ENCODE data around the gene PREX1.

The PREX1 gene

DNA sequence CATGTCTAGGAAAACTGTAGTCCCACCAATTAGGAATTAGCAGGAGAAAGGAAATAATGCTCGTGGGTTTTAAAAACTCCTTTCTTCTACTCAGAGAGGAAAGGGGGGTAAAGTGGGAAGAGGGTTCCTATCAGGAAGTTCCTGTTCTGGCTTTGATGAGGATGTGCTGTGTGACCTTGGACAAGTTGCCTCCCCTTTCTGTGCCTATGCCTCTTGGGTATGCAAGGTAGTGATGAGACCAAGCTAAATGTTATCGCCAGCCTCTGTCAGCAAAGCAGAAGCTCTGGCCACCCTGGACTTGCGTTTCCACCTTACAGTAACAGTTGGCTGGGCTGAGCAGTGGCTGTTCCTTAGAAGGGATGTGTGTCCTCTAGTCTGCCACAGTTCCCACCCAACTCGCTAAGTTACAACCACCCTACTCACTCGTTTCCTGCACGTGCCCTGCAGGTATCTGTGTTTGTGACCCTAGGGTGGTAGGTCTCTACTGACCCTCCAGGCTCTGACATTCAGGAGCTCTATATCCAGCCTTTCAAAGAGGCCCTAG is 110.0 kb downstream of the PREX1 start:
- TF ChIP-seq, protein P1, sequence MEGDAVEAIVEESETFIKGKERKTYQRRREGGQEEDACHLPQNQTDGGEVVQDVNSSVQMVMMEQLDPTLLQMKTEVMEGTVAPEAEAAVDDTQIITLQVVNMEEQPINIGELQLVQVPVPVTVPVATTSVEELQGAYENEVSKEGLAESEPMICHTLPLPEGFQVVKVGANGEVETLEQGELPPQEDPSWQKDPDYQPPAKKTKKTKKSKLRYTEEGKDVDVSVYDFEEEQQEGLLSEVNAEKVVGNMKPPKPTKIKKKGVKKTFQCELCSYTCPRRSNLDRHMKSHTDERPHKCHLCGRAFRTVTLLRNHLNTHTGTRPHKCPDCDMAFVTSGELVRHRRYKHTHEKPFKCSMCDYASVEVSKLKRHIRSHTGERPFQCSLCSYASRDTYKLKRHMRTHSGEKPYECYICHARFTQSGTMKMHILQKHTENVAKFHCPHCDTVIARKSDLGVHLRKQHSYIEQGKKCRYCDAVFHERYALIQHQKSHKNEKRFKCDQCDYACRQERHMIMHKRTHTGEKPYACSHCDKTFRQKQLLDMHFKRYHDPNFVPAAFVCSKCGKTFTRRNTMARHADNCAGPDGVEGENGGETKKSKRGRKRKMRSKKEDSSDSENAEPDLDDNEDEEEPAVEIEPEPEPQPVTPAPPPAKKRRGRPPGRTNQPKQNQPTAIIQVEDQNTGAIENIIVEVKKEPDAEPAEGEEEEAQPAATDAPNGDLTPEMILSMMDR (conservative IDR thresholded peaks at IDR 0.05; ENCODE audit: low read length), result no peak
- H3K4me3 ChIP-seq (ENCODE audit: low read length), result no peak overlapping the region
- DNase-seq (ENCODE audit: low read depth), result no peak

DNA sequence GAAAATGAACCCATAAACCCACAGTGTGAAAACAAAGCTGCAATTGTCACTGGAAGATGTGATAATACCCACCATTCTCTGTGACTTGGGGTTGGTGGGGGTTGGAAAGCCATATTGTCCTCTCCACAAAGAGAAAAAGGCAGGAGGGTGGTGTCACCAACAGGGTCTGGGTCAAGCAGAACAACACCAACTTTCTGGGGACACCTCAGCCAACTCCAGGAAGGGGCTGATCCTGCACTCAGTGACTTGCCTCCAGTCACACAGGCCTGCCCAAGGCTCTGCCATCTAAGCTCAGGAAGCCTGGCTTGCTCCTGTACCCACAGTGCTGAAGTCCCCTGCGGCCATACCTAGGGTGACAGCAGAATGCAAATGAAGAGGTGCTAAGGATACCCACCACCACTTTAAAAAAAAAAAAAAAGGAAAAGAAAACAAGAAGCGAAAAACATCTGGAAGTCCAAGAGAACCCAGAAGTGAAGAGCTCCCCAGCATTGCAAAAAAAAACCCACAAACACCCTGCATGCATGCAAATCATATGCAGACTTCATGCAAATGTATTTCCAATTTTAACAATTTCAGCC is 110.6 kb downstream of the PREX1 start:
- TF ChIP-seq, protein P1 (conservative IDR thresholded peaks at IDR 0.05; ENCODE audit: low read length), result no peak
- H3K4me3 ChIP-seq (ENCODE audit: low read length), result no peak overlapping the region
- DNase-seq (ENCODE audit: low read depth), result no peak

DNA sequence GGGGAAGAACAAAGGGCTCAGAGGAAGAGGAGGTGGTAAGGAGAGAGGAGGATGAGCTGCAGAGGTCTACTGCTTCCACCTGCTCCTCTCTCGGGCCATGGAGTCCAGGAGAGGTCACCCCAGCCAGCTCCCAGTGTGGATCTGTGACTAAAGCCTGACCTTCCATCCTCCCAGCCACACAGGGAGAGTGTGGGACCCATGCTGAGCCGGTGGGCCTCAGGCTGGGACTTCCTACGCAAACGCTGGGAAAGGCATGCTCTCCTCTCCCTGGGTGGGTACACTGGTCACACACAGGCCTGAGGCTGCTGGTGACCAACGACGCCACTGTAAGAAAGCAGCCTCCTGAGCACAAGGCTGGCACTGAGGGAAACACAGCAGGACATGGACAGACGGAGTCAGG is 111.3 kb downstream of the PREX1 start:
- DNase-seq (ENCODE audit: low read depth), result no peak

DNA sequence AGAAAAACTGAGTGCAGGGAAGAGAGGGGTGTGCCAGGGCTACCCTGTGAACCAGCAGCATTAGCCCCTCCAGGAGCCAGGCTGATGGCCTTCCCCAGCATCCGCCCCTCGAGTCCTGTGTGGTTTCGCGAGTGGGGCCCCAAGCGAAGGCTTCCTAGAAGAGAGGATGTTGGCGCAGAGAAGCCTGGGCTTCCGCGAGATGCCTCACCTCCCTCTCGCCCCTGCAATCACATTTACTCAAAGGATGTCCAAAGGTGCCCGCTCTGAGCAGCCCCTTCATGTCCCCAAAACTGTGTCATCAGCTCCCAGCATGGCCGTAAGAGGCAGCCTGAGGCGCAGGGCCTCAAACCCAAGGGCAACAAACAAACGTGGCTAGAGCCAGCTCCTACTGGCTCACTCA is 111.7 kb downstream of the PREX1 start:
- H3K4me3 ChIP-seq (ENCODE audit: low read length), result no peak overlapping the region
- no peak for DNase-seq (ENCODE audit: low read depth)
- TF ChIP-seq, protein P1 (conservative IDR thresholded peaks at IDR 0.05; ENCODE audit: low read length), result no peak

More for the DNA sequence above, 111.3 kb downstream of the PREX1 start:
- TF ChIP-seq, protein P1 (conservative IDR thresholded peaks at IDR 0.05; ENCODE audit: low read length), result no peak
- no peak overlapping the region for H3K4me3 ChIP-seq (ENCODE audit: low read length)

DNA sequence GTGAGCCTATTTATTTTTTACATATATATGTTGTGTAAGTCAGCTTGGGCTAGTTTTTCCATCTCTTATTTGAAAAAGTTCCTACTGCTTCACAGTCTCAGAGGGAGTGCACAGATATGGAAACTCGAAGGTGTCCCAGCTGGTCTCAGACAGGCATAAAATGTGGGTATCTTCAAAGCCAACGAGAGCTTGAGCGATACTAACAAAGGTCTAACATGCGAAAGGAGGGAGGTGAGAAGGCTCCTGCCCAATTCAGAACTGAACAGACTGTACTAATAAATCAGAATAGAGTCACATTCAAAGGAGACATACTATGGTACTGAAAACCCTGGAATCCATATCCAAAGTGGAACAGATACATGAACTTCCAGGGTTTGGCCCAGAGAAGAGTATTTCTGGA is 113.0 kb downstream of the PREX1 start:
- TF ChIP-seq, protein P1 (conservative IDR thresholded peaks at IDR 0.05; ENCODE audit: low read length), result no peak
- no peak for DNase-seq (ENCODE audit: low read depth)
- H3K4me3 ChIP-seq (ENCODE audit: low read length), result no peak overlapping the region

DNA sequence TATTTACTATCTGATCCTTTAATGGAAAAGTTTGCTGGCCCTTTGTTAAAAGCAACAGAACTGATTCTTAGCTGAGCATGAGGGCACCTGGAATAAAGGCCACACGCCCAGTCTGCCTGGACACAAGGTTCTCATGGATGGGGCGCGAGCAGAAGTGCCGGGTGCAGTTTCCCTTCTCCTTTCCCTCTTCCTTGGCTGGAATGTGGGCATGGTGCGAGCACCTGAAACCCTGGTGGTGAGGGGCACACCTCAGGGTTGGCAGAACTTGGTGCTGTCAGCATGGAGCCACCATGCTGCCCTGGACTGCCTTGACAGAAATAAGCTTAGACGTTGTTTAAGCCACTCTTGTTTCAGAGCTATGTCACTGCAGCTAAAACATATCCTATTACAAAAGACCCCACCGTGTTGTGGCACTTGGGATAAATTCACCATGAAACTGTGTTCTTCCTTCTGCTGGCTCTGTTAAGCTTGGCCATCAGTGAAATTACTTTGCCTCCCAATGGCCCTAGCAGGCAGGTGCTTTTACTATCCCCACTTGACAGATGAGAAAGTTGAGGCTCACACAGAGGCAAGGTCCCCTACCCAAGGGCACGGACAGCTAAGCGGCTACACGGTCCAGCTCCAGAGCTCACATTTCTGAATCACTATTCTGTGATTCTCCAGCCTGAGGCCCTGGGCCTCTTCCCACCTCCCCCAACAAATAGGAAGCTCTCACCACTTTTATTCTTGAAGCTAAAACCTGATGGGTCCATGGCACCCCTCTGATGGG is 115.9 kb downstream of the PREX1 start:
- no peak overlapping the region for H3K4me3 ChIP-seq (ENCODE audit: low read length)
- TF ChIP-seq, protein P1 (conservative IDR thresholded peaks at IDR 0.05; ENCODE audit: low read length), result no peak
- no peak for DNase-seq (ENCODE audit: low read depth)

DNA sequence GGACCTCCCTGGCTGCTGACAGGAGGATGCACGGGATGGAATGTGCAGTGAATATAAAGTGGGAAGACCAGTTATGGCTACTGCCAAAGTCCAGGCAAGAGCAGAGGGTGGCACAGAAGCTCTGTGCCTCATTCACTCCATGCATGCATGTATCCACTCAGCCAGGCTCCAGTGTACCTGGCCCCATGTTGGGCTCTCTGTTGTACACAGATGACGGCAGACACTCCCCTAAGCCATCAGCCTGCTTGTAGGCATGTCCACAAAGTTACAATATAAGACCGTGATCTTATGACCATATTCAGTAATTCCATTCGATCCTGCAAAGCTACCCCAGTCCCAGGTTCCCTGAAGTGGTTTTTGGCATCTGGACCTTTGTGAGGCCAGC is 116.8 kb downstream of the PREX1 start:
- no peak overlapping the region for H3K4me3 ChIP-seq (ENCODE audit: low read length)
- TF ChIP-seq, protein P1 (conservative IDR thresholded peaks at IDR 0.05; ENCODE audit: low read length), result no peak
- DNase-seq (ENCODE audit: low read depth), result no peak

Data from AG10803 (cell line).